OCI-LY7 (cell line): ENCODE data around the gene GNG7.

Experiments
- EZH2phosphoT487 ChIP-seq: fragments of 200-600 bp; sonication (generic); IDR thresholded peaks from 2 replicates; pipeline ENCODE4 v1.6.1; 2018; ENCODE audit warnings: low read depth, borderline replicate concordance, mild to moderate bottlenecking, mixed run types, antibody characterized with exemption, low read length, moderate library complexity, mixed read lengths
- TF ChIP-seq, protein P1 (sequence below): fragments of 200-600 bp; sonication (generic); conservative IDR thresholded peaks from 2 replicates; pipeline ENCODE4 v1.5.1; 2014; ENCODE audit warnings: mild to moderate bottlenecking, antibody characterized with exemption, low read length, moderate library complexity, mixed read lengths

DNA sequence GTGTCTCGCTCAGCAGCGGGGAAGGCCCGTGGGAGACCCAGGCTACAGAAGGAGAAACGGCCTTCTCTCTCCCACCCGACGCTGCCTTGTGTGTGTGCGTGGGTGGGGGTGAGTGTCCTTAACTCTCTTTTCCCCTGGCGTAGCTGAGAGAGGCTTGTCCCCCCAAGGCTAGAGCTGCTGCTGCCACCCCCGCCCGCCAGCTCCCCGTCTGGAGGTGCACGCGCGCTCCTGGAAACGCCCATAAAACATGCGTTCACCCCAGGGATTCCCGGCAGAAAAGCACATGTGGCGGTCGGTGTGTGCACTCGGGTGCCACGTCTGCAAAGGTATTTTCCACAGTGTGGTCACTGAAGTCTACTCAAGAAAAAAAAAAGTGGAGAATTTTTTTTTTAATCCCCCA, 190.5 kb downstream of the GNG7 start:
- TF ChIP-seq, protein P1, sequence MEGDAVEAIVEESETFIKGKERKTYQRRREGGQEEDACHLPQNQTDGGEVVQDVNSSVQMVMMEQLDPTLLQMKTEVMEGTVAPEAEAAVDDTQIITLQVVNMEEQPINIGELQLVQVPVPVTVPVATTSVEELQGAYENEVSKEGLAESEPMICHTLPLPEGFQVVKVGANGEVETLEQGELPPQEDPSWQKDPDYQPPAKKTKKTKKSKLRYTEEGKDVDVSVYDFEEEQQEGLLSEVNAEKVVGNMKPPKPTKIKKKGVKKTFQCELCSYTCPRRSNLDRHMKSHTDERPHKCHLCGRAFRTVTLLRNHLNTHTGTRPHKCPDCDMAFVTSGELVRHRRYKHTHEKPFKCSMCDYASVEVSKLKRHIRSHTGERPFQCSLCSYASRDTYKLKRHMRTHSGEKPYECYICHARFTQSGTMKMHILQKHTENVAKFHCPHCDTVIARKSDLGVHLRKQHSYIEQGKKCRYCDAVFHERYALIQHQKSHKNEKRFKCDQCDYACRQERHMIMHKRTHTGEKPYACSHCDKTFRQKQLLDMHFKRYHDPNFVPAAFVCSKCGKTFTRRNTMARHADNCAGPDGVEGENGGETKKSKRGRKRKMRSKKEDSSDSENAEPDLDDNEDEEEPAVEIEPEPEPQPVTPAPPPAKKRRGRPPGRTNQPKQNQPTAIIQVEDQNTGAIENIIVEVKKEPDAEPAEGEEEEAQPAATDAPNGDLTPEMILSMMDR = no peak
- TF ChIP-seq EZH2phosphoT487 = no peak
